HFF-Myc (cell line): ENCODE data around the gene MYO3B.

Experiments used
- DNase-seq: peaks from one replicate; pipeline ENCODE4 v3.0.0-alpha.2; 2011; ENCODE audit warnings: low read depth; ENCODE audit errors: extremely low read depth
- H3K4me3 ChIP-seq: replicated peaks from 2 replicates; pipeline ENCODE4 v1.5.1; 2011; ENCODE audit warnings: low read depth, mild to moderate bottlenecking, control low read depth, low read length
- CTCF ChIP-seq: IDR thresholded peaks from 2 replicates; pipeline ENCODE4 v1.5.1; 2012; ENCODE audit warnings: mild to moderate bottlenecking, low read depth, low read length, control low read depth; ENCODE audit errors: missing control alignments

MYO3B gene

GRCh38 chr2:170322140-170322766 lies 144.3 kb downstream of the MYO3B start:
- DNase-seq, result no peak
- no peak for TF ChIP-seq CTCF
- H3K4me3 ChIP-seq, result no peak overlapping the region

GRCh38 chr2:170323743-170324142 lies 145.8 kb downstream of the MYO3B start:
- H3K4me3 ChIP-seq, result no peak overlapping the region
- no peak for DNase-seq
- TF ChIP-seq CTCF, result no peak

- H3K4me3 ChIP-seq, result no peak overlapping the region
- peak; percentile 11 for DNase-seq
- TF ChIP-seq CTCF, result peak; percentile 74
Measured at GRCh38 chr2:170324640-170325046, 146.7 kb downstream of the MYO3B start.

- H3K4me3 ChIP-seq, result no peak overlapping the region
- DNase-seq, result no peak
- TF ChIP-seq CTCF, result no peak
Measured at GRCh38 chr2:170330881-170331280, 152.9 kb downstream of the MYO3B start.

GRCh38 chr2:170332676-170333402 lies 154.9 kb downstream of the MYO3B start:
- TF ChIP-seq CTCF, result no peak
- DNase-seq, result no peak
- no peak overlapping the region for H3K4me3 ChIP-seq

- H3K4me3 ChIP-seq, result no peak overlapping the region
- TF ChIP-seq CTCF, result no peak
- no peak for DNase-seq
Measured at GRCh38 chr2:170335351-170335750, 157.4 kb downstream of the MYO3B start.
